B cell (primary cell): Measurements from ENCODE around the gene STX18. TPM values are rescaled to one million over a fixed set of nuclear protein-coding genes. Genes with fewer than 3 reads are reported as not detected.

Experiments
- ATAC-seq: fragments of 200-7000 bp; cut with Tn5 transposase; one replicate; pipeline ENCODE4 v1.10.0; 2021; ENCODE audit warnings: low read depth, mild to moderate bottlenecking, moderate number of reproducible peaks, moderate library complexity
- CTCF ChIA-PET: fragments of 350-600 bp; sonication (Branson Sonifier 250); formaldehyde crosslinking; loops from one replicate; lab custom pipeline; 2021; ENCODE audit warnings: antibody characterized with exemption, inconsistent platforms; lab: Charles Lee
- POLR2A ChIA-PET: fragments of 350-600 bp; sonication (Branson Sonifier 250); formaldehyde crosslinking; loops from one replicate; lab custom pipeline; 2021; ENCODE audit warnings: antibody characterized with exemption; lab: Charles Lee
- DNase-seq: peaks from one replicate; pipeline ENCODE4 v3.0.0; 2013
- H2AFZ ChIP-seq: 2 replicates; pipeline ENCODE4 v1.6.1; 2012; ENCODE audit warnings: mild to moderate bottlenecking, low read depth, low read length; ENCODE audit not compliant: insufficient read depth, poor library complexity, severe bottlenecking
- H3K27ac ChIP-seq, 2 donors: 1 replicate in 1 of 2; 2 replicates in 1 of 2; pipeline ENCODE4 v1.5.1; 2012 to 2013; ENCODE audit warnings: low read length in 2 of 2, mild to moderate bottlenecking in 2 of 2, moderate library complexity in 1 of 2
- H3K27me3 ChIP-seq, 4 experiments: fragments of 200-600 bp in 1 of 4; sonication (generic) in 1 of 4; replicated peaks in 1 of 4; 1 replicate in 2 of 4; 2 replicates in 2 of 4; pipeline versions ENCODE4 v1.6.1 to v1.7.0; 2013 to 2016; ENCODE audit warnings: low read length in 3 of 4, mild to moderate bottlenecking in 2 of 4, mixed read lengths in 1 of 4, moderate library complexity in 1 of 4; ENCODE audit not compliant: insufficient read depth in 4 of 4, control insufficient read depth in 3 of 4; ENCODE audit errors: control extremely low read depth in 1 of 4
- H3K36me3 ChIP-seq, 2 experiments: replicated peaks in 1 of 2; 1 replicate in 1 of 2; 2 replicates in 1 of 2; pipeline versions ENCODE4 v1.6.1 to v1.7.1; 2013; ENCODE audit warnings: low read length in 1 of 2; ENCODE audit not compliant: insufficient read depth in 2 of 2, control insufficient read depth in 1 of 2; ENCODE audit errors: control extremely low read depth in 1 of 2, extremely low read depth in 1 of 2
- H3K4me1 ChIP-seq, 2 donors: fragments of 200-600 bp in 1 of 2; sonication (generic) in 1 of 2; 1 replicate in 1 of 2; 2 replicates in 1 of 2; pipeline versions ENCODE4 v1.5.1 to v1.6.1; 2013 to 2017; ENCODE audit warnings: low read length in 2 of 2; ENCODE audit not compliant: control insufficient read depth in 2 of 2, insufficient read depth in 2 of 2
- H3K4me2 ChIP-seq: replicated peaks from 2 replicates; pipeline ENCODE3; 2012; ENCODE audit warnings: mild to moderate bottlenecking, low read depth, low read length; ENCODE audit not compliant: poor library complexity, severe bottlenecking
- H3K4me3 ChIP-seq, 5 experiments: fragments of 200-600 bp in 1 of 5; sonication (generic) in 1 of 5; 1 replicate in 3 of 5; 2 replicates in 2 of 5; pipeline versions ENCODE4 v1.5.1 to v1.7.0; 2011 to 2016; ENCODE audit warnings: low read length in 4 of 5, mild to moderate bottlenecking in 4 of 5, low read depth in 2 of 5, control low read depth in 1 of 5, moderate library complexity in 1 of 5; ENCODE audit not compliant: insufficient read depth in 1 of 5; ENCODE audit errors: control extremely low read depth in 1 of 5, extremely low read depth in 1 of 5
- H3K79me2 ChIP-seq: fragments of 200-600 bp; sonication (generic); one replicate; pipeline ENCODE4 v1.6.0; 2016; ENCODE audit warnings: low read length; ENCODE audit not compliant: control insufficient read depth, insufficient read depth
- H3K9ac ChIP-seq: fragments of 200-600 bp; sonication (generic); 2 replicates; pipeline ENCODE4 v1.6.1; 2017; ENCODE audit warnings: mild to moderate bottlenecking, low read length, moderate library complexity
- H3K9me3 ChIP-seq, 3 donors: one replicate each; pipeline versions ENCODE4 v1.6.1 to v1.7.1; 2013; ENCODE audit warnings: low read length in 2 of 3; ENCODE audit not compliant: control insufficient read depth in 2 of 3, insufficient read depth in 1 of 3; ENCODE audit errors: control extremely low read depth in 1 of 3
- H4K20me1 ChIP-seq: 2 replicates; pipeline ENCODE4 v1.6.0; 2012; ENCODE audit warnings: mild to moderate bottlenecking, low read length; ENCODE audit not compliant: insufficient read depth, control insufficient read depth, poor library complexity, severe bottlenecking
- H3K27ac Mint-ChIP-seq: one replicate; pipeline ENCODE4 v1.8.0; 2021; ENCODE audit warnings: mixed read lengths
- H3K27me3 Mint-ChIP-seq: one replicate; pipeline ENCODE4 v1.8.0; 2021; ENCODE audit warnings: mixed read lengths
- H3K4me1 Mint-ChIP-seq: one replicate; pipeline ENCODE4 v1.8.0; 2021; ENCODE audit warnings: mixed read lengths
- H3K4me3 Mint-ChIP-seq: one replicate; pipeline ENCODE4 v1.8.0; 2021; ENCODE audit warnings: mixed read lengths
- H3K9me3 Mint-ChIP-seq: one replicate; pipeline ENCODE4 v1.8.0; 2022; ENCODE audit warnings: mixed read lengths; ENCODE audit not compliant: insufficient read depth
- EZH2 ChIP-seq: IDR thresholded peaks from 2 replicates; pipeline ENCODE4 v1.6.1; 2012; ENCODE audit warnings: borderline replicate concordance, low read depth, mild to moderate bottlenecking, moderate library complexity, low read length; ENCODE audit not compliant: insufficient read depth, poor library complexity, severe bottlenecking
- WGBS: methylation state at CpG from one replicate; pipeline ENCODE4 v1.1.5; 2013; ENCODE audit warnings: missing lambda C conversion rate; ENCODE audit not compliant: insufficient coverage; 5-methylcytosine and 5-hydroxymethylcytosine counted together
- intact Hi-C: fragments of 100-400 bp; cut with micrococcal nuclease; formaldehyde crosslinking; loops from one replicate; pipeline ENCODE4 v1.10.0; 2022
- polyA plus RNA-seq: library from polyadenylated mRNA; depleted of rRNA; stranded (reverse); fragments of >200 nt; gene quantifications from 2 replicates; pipeline ENCODE4 v1.2.3, GENCODE V29; 2012
- total RNA-seq, 2 donors: library from RNA; stranded (reverse); fragments of 120-200 nt in 1 of 2; gene quantifications; 1 replicate in 1 of 2; 2 replicates in 1 of 2; pipeline versions ENCODE4 v1.2.3 to v1.2.4, GENCODE V29; 2013 to 2022
- TF ChIP-seq, protein P1 (sequence below): fragments of 200-600 bp; IDR thresholded peaks from one replicate; pipeline ENCODE4 v1.8.0; 2022; ENCODE audit warnings: antibody characterized with exemption, mild to moderate bottlenecking

Gene STX18
- total and polyA plus RNA-seq, 2 donors (not counting 1 experiment from before 2014, with no cell fraction given): 20.3 to 33.6 TPM

DNA sequence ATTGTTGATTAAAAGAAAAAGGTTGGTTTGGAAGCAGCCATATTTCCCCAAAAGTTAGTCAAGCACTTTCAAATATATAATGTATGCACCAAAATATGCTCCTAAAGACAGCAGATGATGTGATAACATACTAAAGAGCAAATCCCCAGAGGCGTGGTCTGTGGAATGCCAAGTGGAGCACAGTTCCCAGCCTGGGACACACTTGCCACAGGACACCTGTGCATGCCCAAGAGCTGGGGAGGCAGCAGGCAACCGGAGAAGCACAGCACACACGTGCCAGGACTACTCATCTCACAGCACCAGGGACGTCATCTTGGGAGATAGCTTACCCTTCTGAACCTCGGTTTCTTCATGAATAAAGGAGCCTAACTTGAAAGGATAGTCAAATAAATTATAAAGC lies 12.5 kb downstream of the STX18 start:
- ChIA-PET CTCF (no interaction called here), POLR2A (no interaction called here)
- H3K27ac ChIP-seq: no peak overlapping the region
- peaks cover 0 to 3% of the 10 kb centered on the region in 2 experiments for H3K36me3 ChIP-seq
- H3K4me1 Mint-ChIP-seq: peaks cover 22% of the 10 kb centered on the region
- peaks cover 51% of the 10 kb centered on the region for H3K79me2 ChIP-seq
- TF ChIP-seq EZH2: no peak
- no peak overlapping the region for H2AFZ ChIP-seq
- peaks cover 7% of the 10 kb centered on the region in 2 donors for H3K4me1 ChIP-seq
- intact Hi-C loops: no loop called here
- no peak overlapping the region for H3K4me2 ChIP-seq
- H3K9me3 Mint-ChIP-seq: no peaks in the 10 kb centered on the region
- ATAC-seq (no peak), DNase-seq (no peak)
- no peak overlapping the region for H3K27ac Mint-ChIP-seq
- no peaks in the 10 kb centered on the region for H3K27me3 Mint-ChIP-seq
- H3K27me3 ChIP-seq: no peaks in the 10 kb centered on the region
- H3K4me3 Mint-ChIP-seq: no peak overlapping the region
- no peak overlapping the region for H3K4me3 ChIP-seq
- 98% methylated on average over 3 of the region's 5 CpGs for WGBS
- no peak overlapping the region for H3K9ac ChIP-seq
- H3K9me3 ChIP-seq: no peaks in the 10 kb centered on the region
- peaks cover 2% of the 10 kb centered on the region for H4K20me1 ChIP-seq

DNA sequence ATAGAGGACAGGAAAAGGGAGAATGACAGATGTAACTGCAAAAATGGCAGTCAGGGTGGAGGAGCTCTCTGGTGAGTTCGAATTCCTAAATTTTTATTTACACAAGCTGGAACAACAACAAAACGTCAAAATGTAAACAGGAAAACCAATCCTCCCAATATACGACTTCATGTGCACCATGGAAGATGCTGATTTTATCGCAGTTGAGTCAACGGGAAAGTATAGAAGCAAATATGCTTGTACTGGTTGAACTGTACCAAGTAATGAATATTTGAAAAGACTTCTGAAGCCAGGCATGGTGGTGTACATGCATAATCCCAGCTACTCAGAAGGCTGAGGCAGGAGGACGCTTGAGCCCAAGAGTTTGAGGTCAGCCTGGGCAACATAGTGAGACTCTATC lies 15.4 kb downstream of the STX18 start:
- Histone ChIP-seq H3K4me1 (peaks cover 17% of the 10 kb centered on the region in 2 donors), H3K79me2 (peaks cover 45% of the 10 kb centered on the region), H4K20me1 (no peaks in the 10 kb centered on the region), H3K9me3 (no peaks in the 10 kb centered on the region), H3K4me2 (no peak overlapping the region), H3K36me3 (no peaks in the 10 kb centered on the region), H3K4me3 (no peak overlapping the region), H3K27me3 (no peaks in the 10 kb centered on the region), H3K9ac (no peak overlapping the region), H3K27ac (no peak overlapping the region), H2AFZ (no peak overlapping the region)
- no peak for ATAC-seq
- Mint-ChIP-seq H3K4me1 (peaks cover 32% of the 10 kb centered on the region), H3K27ac (no peak overlapping the region), H3K27me3 (no peaks in the 10 kb centered on the region), H3K4me3 (no peak overlapping the region), H3K9me3 (no peaks in the 10 kb centered on the region)
- no peak for DNase-seq
- ChIA-PET POLR2A (interaction anchor here (1.6 kb wide), 1 partner anchor 15 kb away, joined by 3 read pairs; no protein-coding TSS in a partner anchor), CTCF (no interaction called here)
- TF ChIP-seq, protein P1, sequence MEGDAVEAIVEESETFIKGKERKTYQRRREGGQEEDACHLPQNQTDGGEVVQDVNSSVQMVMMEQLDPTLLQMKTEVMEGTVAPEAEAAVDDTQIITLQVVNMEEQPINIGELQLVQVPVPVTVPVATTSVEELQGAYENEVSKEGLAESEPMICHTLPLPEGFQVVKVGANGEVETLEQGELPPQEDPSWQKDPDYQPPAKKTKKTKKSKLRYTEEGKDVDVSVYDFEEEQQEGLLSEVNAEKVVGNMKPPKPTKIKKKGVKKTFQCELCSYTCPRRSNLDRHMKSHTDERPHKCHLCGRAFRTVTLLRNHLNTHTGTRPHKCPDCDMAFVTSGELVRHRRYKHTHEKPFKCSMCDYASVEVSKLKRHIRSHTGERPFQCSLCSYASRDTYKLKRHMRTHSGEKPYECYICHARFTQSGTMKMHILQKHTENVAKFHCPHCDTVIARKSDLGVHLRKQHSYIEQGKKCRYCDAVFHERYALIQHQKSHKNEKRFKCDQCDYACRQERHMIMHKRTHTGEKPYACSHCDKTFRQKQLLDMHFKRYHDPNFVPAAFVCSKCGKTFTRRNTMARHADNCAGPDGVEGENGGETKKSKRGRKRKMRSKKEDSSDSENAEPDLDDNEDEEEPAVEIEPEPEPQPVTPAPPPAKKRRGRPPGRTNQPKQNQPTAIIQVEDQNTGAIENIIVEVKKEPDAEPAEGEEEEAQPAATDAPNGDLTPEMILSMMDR: no peak
- TF ChIP-seq EZH2: no peak
- intact Hi-C loops: no loop called here
- 100% methylated on average over 1 of the region's 6 CpGs for WGBS
